GM23338 (cell line): ENCODE measurements around the gene LARGE1. TPM values are rescaled to one million over a fixed set of nuclear protein-coding genes. Genes with fewer than 3 reads are reported as not detected.

ENCODE experiments used
- ATAC-seq: fragments of 200-7000 bp; cut with Tn5 transposase; 3 replicates; pipeline ENCODE4 v1.9.1; 2020
- DNase-seq: peaks from one replicate; pipeline ENCODE4 v3.0.0-alpha.2; 2015; ENCODE audit warnings: low spot score
- H2AFZ ChIP-seq: fragments of 200-600 bp; sonication (generic); 2 replicates; pipeline ENCODE4 v1.8.0; 2016; ENCODE audit warnings: antibody characterized with exemption, mild to moderate bottlenecking, moderate library complexity
- H3F3A ChIP-seq: fragments of 200-600 bp; sonication (generic); replicated peaks from 2 replicates; pipeline ENCODE4 v1.8.0; 2017; ENCODE audit warnings: antibody characterized with exemption, mixed run types, low read depth
- H3K27ac ChIP-seq: fragments of 200-600 bp; sonication (generic); 2 replicates; pipeline ENCODE4 v1.6.1; 2016; ENCODE audit warnings: low read depth
- H3K27me3 ChIP-seq: fragments of 200-600 bp; sonication (generic); 2 replicates; pipeline ENCODE4 v1.8.0; 2016; ENCODE audit warnings: mild to moderate bottlenecking, mixed run types, moderate library complexity; ENCODE audit not compliant: insufficient read depth
- H3K36me3 ChIP-seq: fragments of 200-600 bp; sonication (generic); 2 replicates; pipeline ENCODE4 v1.8.0; 2016; ENCODE audit warnings: mild to moderate bottlenecking; ENCODE audit not compliant: insufficient read depth
- H3K4me1 ChIP-seq: fragments of 200-600 bp; sonication (generic); 2 replicates; pipeline ENCODE4 v1.8.0; 2016; ENCODE audit warnings: mild to moderate bottlenecking, moderate library complexity; ENCODE audit not compliant: insufficient read depth
- H3K4me2 ChIP-seq: fragments of 200-600 bp; sonication (generic); 2 replicates; pipeline ENCODE4 v1.7.1; 2017; ENCODE audit warnings: mixed run types
- H3K4me3 ChIP-seq: fragments of 200-600 bp; sonication (generic); 2 replicates; pipeline ENCODE4 v1.6.1; 2016; ENCODE audit warnings: mixed run types
- H3K79me2 ChIP-seq: fragments of 200-600 bp; sonication (generic); replicated peaks from 2 replicates; pipeline ENCODE4 v1.8.0; 2017; ENCODE audit warnings: mild to moderate bottlenecking; ENCODE audit not compliant: insufficient read depth
- H3K9me2 ChIP-seq: fragments of 200-600 bp; sonication (generic); 2 replicates; pipeline ENCODE4 v1.8.0; 2017; ENCODE audit not compliant: insufficient read depth
- H4K20me1 ChIP-seq: fragments of 200-600 bp; sonication (generic); replicated peaks from 2 replicates; pipeline ENCODE4 v1.8.0; 2017; ENCODE audit warnings: mild to moderate bottlenecking; ENCODE audit not compliant: insufficient read depth
- H3K27ac Mint-ChIP-seq: 2 replicates; pipeline ENCODE4 v1.8.0; 2020; ENCODE audit warnings: inconsistent platforms, mild to moderate bottlenecking, moderate library complexity, mixed read lengths
- H3K27me3 Mint-ChIP-seq: 3 replicates; pipeline ENCODE4 v1.8.0; 2022; ENCODE audit warnings: low read depth, mild to moderate bottlenecking, moderate library complexity, mixed read lengths, inconsistent platforms; ENCODE audit not compliant: insufficient read depth, poor library complexity
- H3K36me3 Mint-ChIP-seq: 3 replicates; pipeline ENCODE4 v1.8.0; 2021; ENCODE audit warnings: low read depth, mild to moderate bottlenecking, inconsistent platforms, moderate library complexity, mixed read lengths
- H3K4me1 Mint-ChIP-seq: 3 replicates; pipeline ENCODE4 v1.8.0; 2020; ENCODE audit warnings: mild to moderate bottlenecking, inconsistent platforms, mixed read lengths
- H3K4me3 Mint-ChIP-seq: 3 replicates; pipeline ENCODE4 v1.8.0; 2021; ENCODE audit warnings: moderate library complexity, mild to moderate bottlenecking, inconsistent platforms, mixed read lengths
- H3K9me3 Mint-ChIP-seq: 3 replicates; pipeline ENCODE4 v1.8.0; 2020; ENCODE audit warnings: moderate library complexity, mild to moderate bottlenecking, inconsistent platforms, mixed read lengths
- CREB1 ChIP-seq: fragments of 250-450 bp; sonication (Bioruptor Pico); IDR thresholded peaks from 2 replicates; pipeline ENCODE4 v1.5.0; 2020; ENCODE audit warnings: low read depth, mild to moderate bottlenecking, moderate library complexity
- CTCF ChIP-seq, 2 experiments: fragments of 200-600 bp in 1 of 2; sonication (generic) in 1 of 2; conservative IDR thresholded peaks; 2 replicates each; pipeline versions ENCODE4 v1.5.1 to v1.6.1; 2016 to 2017; ENCODE audit warnings: antibody characterized with exemption in 2 of 2, low read depth in 2 of 2, mild to moderate bottlenecking in 2 of 2, moderate library complexity in 1 of 2
- ETS1 ChIP-seq: IDR thresholded peaks from 2 replicates; pipeline ENCODE4 v1.6.1; 2016; ENCODE audit warnings: antibody characterized with exemption
- EZH2 ChIP-seq: fragments of 200-600 bp; sonication (generic); IDR thresholded peaks from one replicate; pipeline ENCODE4 v1.8.0; 2017; ENCODE audit warnings: antibody characterized with exemption, mild to moderate bottlenecking, low read depth; ENCODE audit not compliant: unreplicated experiment
- EZH2phosphoT487 ChIP-seq: fragments of 200-600 bp; sonication (generic); IDR thresholded peaks from one replicate; pipeline ENCODE4 v1.8.1; 2018; ENCODE audit warnings: antibody characterized with exemption; ENCODE audit not compliant: unreplicated experiment
- JUNB ChIP-seq: IDR thresholded peaks from one replicate; pipeline ENCODE4 v1.6.1; 2016; ENCODE audit warnings: antibody characterized with exemption; ENCODE audit not compliant: unreplicated experiment
- NANOG ChIP-seq: IDR thresholded peaks from 2 replicates; pipeline ENCODE4 v1.6.1; 2016; ENCODE audit warnings: antibody characterized with exemption, borderline replicate concordance
- POLR2AphosphoS5 ChIP-seq: IDR thresholded peaks from 2 replicates; pipeline ENCODE4 v1.6.1; 2016; ENCODE audit warnings: antibody characterized with exemption, low read depth
- REST ChIP-seq: IDR thresholded peaks from one replicate; pipeline ENCODE4 v1.6.1; 2018; ENCODE audit warnings: antibody characterized with exemption; ENCODE audit not compliant: unreplicated experiment
- STAT1 ChIP-seq: IDR thresholded peaks from one replicate; pipeline ENCODE4 v1.6.1; 2016; ENCODE audit warnings: antibody characterized with exemption; ENCODE audit not compliant: unreplicated experiment
- ZNF114 ChIP-seq: fragments of 250-450 bp; sonication (Bioruptor Pico); IDR thresholded peaks from 2 replicates; pipeline ENCODE4 v1.5.0; 2020; ENCODE audit warnings: mild to moderate bottlenecking, moderate library complexity
- ZNF331 ChIP-seq: fragments of 250-450 bp; sonication (Bioruptor Pico); IDR thresholded peaks from 2 replicates; pipeline ENCODE4 v1.5.0; 2020; ENCODE audit warnings: low read depth, mild to moderate bottlenecking, moderate library complexity
- ZNF462 ChIP-seq: fragments of 250-450 bp; sonication (Bioruptor Pico); IDR thresholded peaks from 2 replicates; pipeline ENCODE4 v1.5.0; 2020; ENCODE audit warnings: mild to moderate bottlenecking, moderate library complexity
- polyA plus RNA-seq: library from polyadenylated mRNA; unstranded; fragments of >200 nt; fragmentation: Nextera tagmentation; extraction: Ambion mirVana; gene quantifications from 2 replicates; pipeline ENCODE4 v1.2.1, GENCODE V29; 2016
- total RNA-seq: library from RNA; depleted of rRNA; stranded (reverse); fragments of >200 nt; shearing (Covaris generic); gene quantifications from 2 replicates; pipeline ENCODE4 v1.2.3, GENCODE V29; 2014

LARGE1 gene
- total and polyA plus RNA-seq, 2 experiments from 2014 or later: 12.8 to 75.6 TPM

DNA sequence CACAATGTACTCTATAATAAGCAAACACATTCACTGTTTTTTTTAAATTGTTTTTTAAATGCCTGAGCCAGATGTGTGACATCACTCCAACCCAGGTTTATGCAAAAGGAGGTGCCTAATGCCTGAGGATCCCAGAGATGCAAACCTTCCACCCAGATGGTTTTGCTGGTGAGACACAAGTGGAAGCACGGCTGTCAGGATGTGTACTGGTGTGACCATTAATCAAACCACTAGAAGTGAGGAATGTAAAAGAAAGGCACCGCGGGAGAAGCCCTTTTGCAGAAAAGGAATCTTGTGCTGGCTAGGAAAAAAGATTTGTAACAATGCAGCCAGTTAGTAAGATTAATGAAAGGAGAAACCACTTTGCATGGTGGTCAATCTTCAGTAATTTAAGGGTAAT lies 407.4 kb downstream of the LARGE1 start:
- Histone ChIP-seq H3K36me3 (no peaks in the 10 kb centered on the region), H3K4me1 (0 out of 2 replicates have a peak, but pooled peaks cover 4% of the 10 kb centered on the region), H2AFZ (no peak overlapping the region), H3K27me3 (no peaks in the 10 kb centered on the region), H3K4me3 (no peak overlapping the region), H3F3A (no peaks in the 10 kb centered on the region), H3K27ac (no peak overlapping the region), H4K20me1 (peaks cover 27% of the 10 kb centered on the region; the same call in 1 of the 2 replicates), H3K4me2 (no peak overlapping the region), H3K9me2 (no peaks in the 10 kb centered on the region), H3K79me2 (peaks cover 22% of the 10 kb centered on the region; the same call in 1 of the 2 replicates)
- TF ChIP-seq NANOG: no peak
- TF ChIP-seq CTCF (conservative IDR thresholded peaks at IDR 0.05; ENCODE audit: low read depth in 2 of 2): no peak
- no peak for TF ChIP-seq POLR2AphosphoS5
- no peak for TF ChIP-seq STAT1
- no peak for TF ChIP-seq ZNF331
- no peak for TF ChIP-seq ZNF462 (CRISPR knock-in tag)
- no peak for TF ChIP-seq EZH2phosphoT487
- no peak for TF ChIP-seq ETS1
- TF ChIP-seq JUNB: no peak
- no peak for TF ChIP-seq ZNF114 (CRISPR knock-in tag)
- TF ChIP-seq EZH2: no peak
- TF ChIP-seq REST: no peak
- no peak for TF ChIP-seq CREB1 (CRISPR knock-in tag)
- ATAC-seq: no peak
- DNase-seq: no peak
- peaks cover 33% of the 10 kb centered on the region for H3K4me1 Mint-ChIP-seq
- no peaks in the 10 kb centered on the region; the same call in 2 of the 3 replicates for H3K36me3 Mint-ChIP-seq
- H3K4me3 Mint-ChIP-seq: no peak overlapping the region
- peaks cover 4% of the 10 kb centered on the region for H3K27me3 Mint-ChIP-seq
- H3K27ac Mint-ChIP-seq: no peak overlapping the region
- no peaks in the 10 kb centered on the region for H3K9me3 Mint-ChIP-seq
